ENCODE measurements around the gene SYT1. TPM values are rescaled to one million over a fixed set of nuclear protein-coding genes. Genes with fewer than 3 reads are reported as not detected.

SYT1 gene
- total and polyA plus RNA-seq, 2 donors (not counting 3 experiments of a cell fraction or from before 2014, with no cell fraction given), result 3.2 to 15.3 TPM

- Histone ChIP-seq H3K9ac (replicated peaks; ENCODE audit: extremely low read depth, insufficient read depth, low read length) (no peak overlapping the region), H3K36me3 (ENCODE audit: control insufficient read depth in 2 of 2, extremely low read depth in 1 of 2, insufficient read depth in 2 of 2, low read length in 2 of 2) (no peaks in the 10 kb centered on the region), H3K9me3 (replicated peaks; ENCODE audit: control insufficient read depth, insufficient read depth, low read length) (no peaks in the 10 kb centered on the region), H4K20me1 (replicated peaks; ENCODE audit: control insufficient read depth, extremely low read depth, insufficient read depth, low read length) (no peaks in the 10 kb centered on the region), H3K79me2 (ENCODE audit: control insufficient read depth, insufficient read depth, low read length) (no peaks in the 10 kb centered on the region), H3K4me1 (ENCODE audit: control insufficient read depth, extremely low read depth, insufficient read depth, low read length) (no peaks in the 10 kb centered on the region), H3K4me3 (replicated peaks in 1 of 3; ENCODE audit: insufficient read depth in 1 of 3, low read depth in 1 of 3, low read length in 3 of 3) (no peak overlapping the region), H3K27me3 (ENCODE audit: control insufficient read depth in 2 of 2, insufficient read depth in 2 of 2, low read length in 2 of 2) (no peaks in the 10 kb centered on the region), H3K27ac (ENCODE audit: insufficient read depth, low read depth, low read length) (no peak overlapping the region), H3K9me1 (replicated peaks; ENCODE audit: control insufficient read depth, extremely low read depth, insufficient read depth, low read length) (no peaks in the 10 kb centered on the region), H2AFZ (ENCODE audit: low read depth, low read length) (no peak overlapping the region), H3K4me2 (ENCODE audit: insufficient read depth, low read length) (no peak overlapping the region)
- TF ChIP-seq JUN (IDR thresholded peaks at IDR 0.05; ENCODE audit: borderline replicate concordance, insufficient read depth, insufficient read length, low read depth), result no peak
- no peak for TF ChIP-seq POLR2A (IDR thresholded peaks at IDR 0.05; ENCODE audit: low read depth, low read length)
- TF ChIP-seq GATA2 (IDR thresholded peaks at IDR 0.05; ENCODE audit: insufficient read depth, insufficient read length, low read depth, low read length), result no peak
- TF ChIP-seq MAX (IDR thresholded peaks at IDR 0.05; ENCODE audit: insufficient read depth, insufficient read length), result no peak
- no peak for TF ChIP-seq FOS (IDR thresholded peaks at IDR 0.05; ENCODE audit: borderline replicate concordance, insufficient read depth, low read length)
- peak; percentile 31 for DNase-seq (ENCODE audit: low read depth, low spot score)
- intact Hi-C loops (cut with micrococcal nuclease), result no loop called here
- POLR2A ChIA-PET, result no interaction called here
- CTCF ChIA-PET, result no interaction called here
- FAIRE-seq, result no peak
- dilution Hi-C loops (cut with MboI; ENCODE audit: extremely low pct_ligation_motif_present, low sequenced_read_pairs), result no loop called here
- no TSS peak for BruUV-seq (replicated peaks)
These were observed 523.4 kb downstream of the SYT1 start for GRCh38 chr12:79388011-79388410.

GRCh38 chr12:79393842-79394241 lies 529.3 kb downstream of the SYT1 start:
- no peak overlapping the region for H3K27ac ChIP-seq (ENCODE audit: insufficient read depth, low read depth, low read length)
- H3K27me3 ChIP-seq (ENCODE audit: control insufficient read depth in 2 of 2, insufficient read depth in 2 of 2, low read length in 2 of 2), result no peaks in the 10 kb centered on the region
- H4K20me1 ChIP-seq (replicated peaks; ENCODE audit: control insufficient read depth, extremely low read depth, insufficient read depth, low read length), result no peaks in the 10 kb centered on the region
- no peak overlapping the region for H3K4me2 ChIP-seq (ENCODE audit: insufficient read depth, low read length)
- H3K4me1 ChIP-seq (ENCODE audit: control insufficient read depth, extremely low read depth, insufficient read depth, low read length), result peaks cover 11% of the 10 kb centered on the region
- H3K36me3 ChIP-seq (ENCODE audit: control insufficient read depth in 2 of 2, extremely low read depth in 1 of 2, insufficient read depth in 2 of 2, low read length in 2 of 2), result no peaks in the 10 kb centered on the region
- dilution Hi-C loops (cut with MboI; ENCODE audit: extremely low pct_ligation_motif_present, low sequenced_read_pairs) (no loop called here), intact Hi-C loops (cut with micrococcal nuclease) (no loop called here)
- ChIA-PET CTCF (interaction anchor here (1.2 kb wide), 1 partner anchor 8 kb away, joined by 3 read pairs; no protein-coding TSS in a partner anchor), POLR2A (no interaction called here)
- no peak for DNase-seq (ENCODE audit: low read depth, low spot score)
- TF ChIP-seq FOS (IDR thresholded peaks at IDR 0.05; ENCODE audit: borderline replicate concordance, insufficient read depth, low read length) (no peak), MYC (IDR thresholded peaks at IDR 0.05; ENCODE audit: low read depth, low read length) (no peak), POLR2AphosphoS5 (IDR thresholded peaks at IDR 0.05; ENCODE audit: insufficient read depth, low read depth, low read length) (no peak), MAX (IDR thresholded peaks at IDR 0.05; ENCODE audit: insufficient read depth, insufficient read length) (no peak), CTCF (IDR thresholded peaks at IDR 0.05; ENCODE audit: extremely low read depth in 1 of 2, insufficient read depth in 1 of 2, low read depth in 1 of 2, low read length in 2 of 2) (no peak), JUN (IDR thresholded peaks at IDR 0.05; ENCODE audit: borderline replicate concordance, insufficient read depth, insufficient read length, low read depth) (no peak), GATA2 (IDR thresholded peaks at IDR 0.05; ENCODE audit: insufficient read depth, insufficient read length, low read depth, low read length) (no peak), EZH2 (IDR thresholded peaks at IDR 0.05; ENCODE audit: borderline replicate concordance, low read depth, low read length, severe bottlenecking) (no peak), POLR2A (IDR thresholded peaks at IDR 0.05; ENCODE audit: low read depth, low read length) (no peak)
- no peak for FAIRE-seq
- no TSS peak for BruUV-seq (replicated peaks)
- H3K9ac ChIP-seq (replicated peaks; ENCODE audit: extremely low read depth, insufficient read depth, low read length), result no peak overlapping the region
- no peak overlapping the region for H2AFZ ChIP-seq (ENCODE audit: low read depth, low read length)
- H3K9me1 ChIP-seq (replicated peaks; ENCODE audit: control insufficient read depth, extremely low read depth, insufficient read depth, low read length), result no peaks in the 10 kb centered on the region
- H3K4me3 ChIP-seq (replicated peaks in 1 of 3; ENCODE audit: insufficient read depth in 1 of 3, low read depth in 1 of 3, low read length in 3 of 3), result no peak overlapping the region
- no peaks in the 10 kb centered on the region for H3K79me2 ChIP-seq (ENCODE audit: control insufficient read depth, insufficient read depth, low read length)
- no peaks in the 10 kb centered on the region for H3K9me3 ChIP-seq (replicated peaks; ENCODE audit: control insufficient read depth, insufficient read depth, low read length)

All from endothelial cell of umbilical vein (primary cell).